HepG2 (cell line): ENCODE measurements around the gene PSORS1C1. TPM values are rescaled to one million over a fixed set of nuclear protein-coding genes. Genes with fewer than 3 reads are reported as not detected.

ENCODE experiments used
- FOSL2 ChIP-seq: sonication (generic); formaldehyde crosslinking; IDR thresholded peaks from 2 replicates; pipeline ENCODE4 v1.4.0; 2020; ENCODE audit warnings: missing genetic modification reagents
- NRL ChIP-seq: sonication (generic); formaldehyde crosslinking; IDR thresholded peaks from 2 replicates; pipeline ENCODE4 v1.5.0; 2020; ENCODE audit warnings: missing genetic modification reagents, mild to moderate bottlenecking, moderate library complexity, borderline replicate concordance
- PHB2 ChIP-seq: fragments of 450-650 bp; IDR thresholded peaks from 2 replicates; pipeline ENCODE4 v1.6.1; 2018; ENCODE audit not compliant: partially characterized antibody
- XBP1 ChIP-seq: sonication (generic); formaldehyde crosslinking; IDR thresholded peaks from 2 replicates; pipeline ENCODE4 v1.5.0; 2020; ENCODE audit warnings: missing genetic modification reagents
- ZMYM4 ChIP-seq: sonication (generic); formaldehyde crosslinking; IDR thresholded peaks from 2 replicates; pipeline ENCODE4 v1.8.1; 2023; ENCODE audit warnings: mild to moderate bottlenecking, missing genetic modification reagents
- ZNF547 ChIP-seq: sonication (generic); formaldehyde crosslinking; IDR thresholded peaks from 2 replicates; pipeline ENCODE4 v1.5.1; 2020; ENCODE audit warnings: mild to moderate bottlenecking, missing genetic modification reagents
- ZNF75D ChIP-seq: sonication (generic); formaldehyde crosslinking; IDR thresholded peaks from 2 replicates; pipeline ENCODE4 v1.8.1; 2023; ENCODE audit warnings: missing genetic modification reagents, mild to moderate bottlenecking, borderline replicate concordance
- polyA plus RNA-seq, 8 experiments: library from polyadenylated mRNA; depleted of rRNA in 3 of 8; stranded (reverse) in 7 of 8; unstranded in 1 of 8; fragments of >200 nt; fragmentation: Illumina TruSeq in 4 of 8; extraction: Trizol in 4 of 8; gene quantifications; 2 replicates each; pipeline versions ENCODE4 v1.2.1 to v1.2.3, GENCODE V29; 2011 to 2016; ENCODE audit warnings: low read depth in 4 of 8, missing spikeins in 1 of 8, mixed read lengths in 1 of 8; ENCODE audit not compliant: insufficient read depth in 1 of 8
- total RNA-seq, 5 experiments: library from RNA; depleted of rRNA; stranded (reverse); fragments of >200 nt; fragmentation: Illumina TruSeq; extraction: Trizol; gene quantifications; 2 replicates each; pipeline ENCODE4 v1.2.3, GENCODE V29; 2016; ENCODE audit warnings: low read depth in 1 of 5
- TF ChIP-seq, protein P1 (sequence below): sonication (generic); formaldehyde crosslinking; IDR thresholded peaks from 2 replicates; pipeline ENCODE4 v1.5.0; 2020; ENCODE audit warnings: missing genetic modification reagents
- TF ChIP-seq, protein P2 (sequence below): sonication (generic); formaldehyde crosslinking; IDR thresholded peaks from 2 replicates; pipeline ENCODE4 v1.5.0; 2020; ENCODE audit warnings: missing genetic modification reagents, mild to moderate bottlenecking, borderline replicate concordance
- TF ChIP-seq, protein P3 (sequence below): sonication (generic); formaldehyde crosslinking; IDR thresholded peaks from 2 replicates; pipeline ENCODE4 v1.5.1; 2020; ENCODE audit warnings: mild to moderate bottlenecking, missing genetic modification reagents, moderate library complexity
- TF ChIP-seq, protein P4 (sequence below): sonication (generic); formaldehyde crosslinking; IDR thresholded peaks from 2 replicates; pipeline ENCODE4 v1.4.0; 2020; ENCODE audit warnings: missing genetic modification reagents, mild to moderate bottlenecking, borderline replicate concordance
- TF ChIP-seq, protein P5 (sequence below): IDR thresholded peaks from 2 replicates; pipeline ENCODE4 v1.6.1; 2012; ENCODE audit warnings: low read depth, low read length, improper control_type of control experiment
- TF ChIP-seq, protein P6 (sequence below), 2 experiments: sonication (generic) in 1 of 2; formaldehyde crosslinking in 1 of 2; IDR thresholded peaks; 2 replicates each; pipeline versions ENCODE4 v1.5.1 to v1.6.1; 2011 to 2020; ENCODE audit warnings: borderline replicate concordance in 1 of 2, low read depth in 1 of 2, low read length in 1 of 2, mild to moderate bottlenecking in 1 of 2, missing genetic modification reagents in 1 of 2, moderate library complexity in 1 of 2

PSORS1C1 gene
- total and polyA plus RNA-seq, 2 of the 13 experiments (the other 11 are each of a cell fraction or from before 2014, with no cell fraction given) = 0.01 to 0.02 TPM

DNA sequence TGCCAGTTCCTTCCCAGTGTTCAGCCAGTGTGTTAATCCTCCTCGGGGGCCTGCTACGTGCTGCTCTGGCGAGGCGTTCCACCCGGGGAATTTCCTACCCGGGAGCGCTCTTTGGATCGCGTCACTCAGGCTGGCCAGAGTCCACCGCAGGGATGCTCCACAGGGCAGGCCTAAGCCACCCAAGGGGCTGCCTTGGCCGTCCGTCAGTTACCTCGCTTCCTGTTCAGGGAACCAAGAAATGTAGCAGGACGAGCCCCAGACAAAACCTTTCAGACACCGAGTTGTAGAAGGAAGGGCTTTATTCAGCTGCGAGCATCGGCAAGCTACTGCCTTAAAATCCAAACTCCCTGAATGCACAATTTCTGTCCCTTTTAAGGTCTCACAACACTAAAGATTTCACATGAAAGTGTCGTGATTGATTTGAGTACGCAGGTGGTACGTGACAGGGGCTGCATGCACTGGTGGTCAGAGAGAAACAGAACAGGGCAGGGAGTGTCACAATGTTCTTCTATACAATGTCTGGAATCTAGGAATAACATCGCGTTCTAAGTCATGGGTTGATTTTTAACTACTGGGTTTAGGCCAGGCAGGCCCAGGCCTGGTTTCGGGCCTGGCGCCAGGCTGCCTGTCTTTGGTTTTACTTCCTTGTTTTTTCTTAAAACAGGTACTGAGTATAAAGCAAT is 71.6 kb downstream of the PSORS1C1 start (continued):
- TF ChIP-seq, protein P1, sequence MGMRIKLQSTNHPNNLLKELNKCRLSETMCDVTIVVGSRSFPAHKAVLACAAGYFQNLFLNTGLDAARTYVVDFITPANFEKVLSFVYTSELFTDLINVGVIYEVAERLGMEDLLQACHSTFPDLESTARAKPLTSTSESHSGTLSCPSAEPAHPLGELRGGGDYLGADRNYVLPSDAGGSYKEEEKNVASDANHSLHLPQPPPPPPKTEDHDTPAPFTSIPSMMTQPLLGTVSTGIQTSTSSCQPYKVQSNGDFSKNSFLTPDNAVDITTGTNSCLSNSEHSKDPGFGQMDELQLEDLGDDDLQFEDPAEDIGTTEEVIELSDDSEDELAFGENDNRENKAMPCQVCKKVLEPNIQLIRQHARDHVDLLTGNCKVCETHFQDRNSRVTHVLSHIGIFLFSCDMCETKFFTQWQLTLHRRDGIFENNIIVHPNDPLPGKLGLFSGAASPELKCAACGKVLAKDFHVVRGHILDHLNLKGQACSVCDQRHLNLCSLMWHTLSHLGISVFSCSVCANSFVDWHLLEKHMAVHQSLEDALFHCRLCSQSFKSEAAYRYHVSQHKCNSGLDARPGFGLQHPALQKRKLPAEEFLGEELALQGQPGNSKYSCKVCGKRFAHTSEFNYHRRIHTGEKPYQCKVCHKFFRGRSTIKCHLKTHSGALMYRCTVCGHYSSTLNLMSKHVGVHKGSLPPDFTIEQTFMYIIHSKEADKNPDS = peak; percentile 84; the same call in 1 of the 2 replicates
- no peak for TF ChIP-seq PHB2
- TF ChIP-seq NRL = peak; percentile 87
- TF ChIP-seq, protein P2, sequence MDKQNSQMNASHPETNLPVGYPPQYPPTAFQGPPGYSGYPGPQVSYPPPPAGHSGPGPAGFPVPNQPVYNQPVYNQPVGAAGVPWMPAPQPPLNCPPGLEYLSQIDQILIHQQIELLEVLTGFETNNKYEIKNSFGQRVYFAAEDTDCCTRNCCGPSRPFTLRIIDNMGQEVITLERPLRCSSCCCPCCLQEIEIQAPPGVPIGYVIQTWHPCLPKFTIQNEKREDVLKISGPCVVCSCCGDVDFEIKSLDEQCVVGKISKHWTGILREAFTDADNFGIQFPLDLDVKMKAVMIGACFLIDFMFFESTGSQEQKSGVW (CRISPR knock-in tag) = no peak
- TF ChIP-seq, protein P3, sequence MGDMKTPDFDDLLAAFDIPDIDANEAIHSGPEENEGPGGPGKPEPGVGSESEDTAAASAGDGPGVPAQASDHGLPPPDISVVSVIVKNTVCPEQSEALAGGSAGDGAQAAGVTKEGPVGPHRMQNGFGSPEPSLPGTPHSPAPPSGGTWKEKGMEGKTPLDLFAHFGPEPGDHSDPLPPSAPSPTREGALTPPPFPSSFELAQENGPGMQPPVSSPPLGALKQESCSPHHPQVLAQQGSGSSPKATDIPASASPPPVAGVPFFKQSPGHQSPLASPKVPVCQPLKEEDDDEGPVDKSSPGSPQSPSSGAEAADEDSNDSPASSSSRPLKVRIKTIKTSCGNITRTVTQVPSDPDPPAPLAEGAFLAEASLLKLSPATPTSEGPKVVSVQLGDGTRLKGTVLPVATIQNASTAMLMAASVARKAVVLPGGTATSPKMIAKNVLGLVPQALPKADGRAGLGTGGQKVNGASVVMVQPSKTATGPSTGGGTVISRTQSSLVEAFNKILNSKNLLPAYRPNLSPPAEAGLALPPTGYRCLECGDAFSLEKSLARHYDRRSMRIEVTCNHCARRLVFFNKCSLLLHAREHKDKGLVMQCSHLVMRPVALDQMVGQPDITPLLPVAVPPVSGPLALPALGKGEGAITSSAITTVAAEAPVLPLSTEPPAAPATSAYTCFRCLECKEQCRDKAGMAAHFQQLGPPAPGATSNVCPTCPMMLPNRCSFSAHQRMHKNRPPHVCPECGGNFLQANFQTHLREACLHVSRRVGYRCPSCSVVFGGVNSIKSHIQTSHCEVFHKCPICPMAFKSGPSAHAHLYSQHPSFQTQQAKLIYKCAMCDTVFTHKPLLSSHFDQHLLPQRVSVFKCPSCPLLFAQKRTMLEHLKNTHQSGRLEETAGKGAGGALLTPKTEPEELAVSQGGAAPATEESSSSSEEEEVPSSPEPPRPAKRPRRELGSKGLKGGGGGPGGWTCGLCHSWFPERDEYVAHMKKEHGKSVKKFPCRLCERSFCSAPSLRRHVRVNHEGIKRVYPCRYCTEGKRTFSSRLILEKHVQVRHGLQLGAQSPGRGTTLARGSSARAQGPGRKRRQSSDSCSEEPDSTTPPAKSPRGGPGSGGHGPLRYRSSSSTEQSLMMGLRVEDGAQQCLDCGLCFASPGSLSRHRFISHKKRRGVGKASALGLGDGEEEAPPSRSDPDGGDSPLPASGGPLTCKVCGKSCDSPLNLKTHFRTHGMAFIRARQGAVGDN = peak; percentile 99
- 0 out of 2 replicates have a peak, but pooled peaks have one; percentile 69 for TF ChIP-seq ZNF547 (CRISPR knock-in tag)
- peak; percentile 68 for TF ChIP-seq ZMYM4
- TF ChIP-seq, protein P4, sequence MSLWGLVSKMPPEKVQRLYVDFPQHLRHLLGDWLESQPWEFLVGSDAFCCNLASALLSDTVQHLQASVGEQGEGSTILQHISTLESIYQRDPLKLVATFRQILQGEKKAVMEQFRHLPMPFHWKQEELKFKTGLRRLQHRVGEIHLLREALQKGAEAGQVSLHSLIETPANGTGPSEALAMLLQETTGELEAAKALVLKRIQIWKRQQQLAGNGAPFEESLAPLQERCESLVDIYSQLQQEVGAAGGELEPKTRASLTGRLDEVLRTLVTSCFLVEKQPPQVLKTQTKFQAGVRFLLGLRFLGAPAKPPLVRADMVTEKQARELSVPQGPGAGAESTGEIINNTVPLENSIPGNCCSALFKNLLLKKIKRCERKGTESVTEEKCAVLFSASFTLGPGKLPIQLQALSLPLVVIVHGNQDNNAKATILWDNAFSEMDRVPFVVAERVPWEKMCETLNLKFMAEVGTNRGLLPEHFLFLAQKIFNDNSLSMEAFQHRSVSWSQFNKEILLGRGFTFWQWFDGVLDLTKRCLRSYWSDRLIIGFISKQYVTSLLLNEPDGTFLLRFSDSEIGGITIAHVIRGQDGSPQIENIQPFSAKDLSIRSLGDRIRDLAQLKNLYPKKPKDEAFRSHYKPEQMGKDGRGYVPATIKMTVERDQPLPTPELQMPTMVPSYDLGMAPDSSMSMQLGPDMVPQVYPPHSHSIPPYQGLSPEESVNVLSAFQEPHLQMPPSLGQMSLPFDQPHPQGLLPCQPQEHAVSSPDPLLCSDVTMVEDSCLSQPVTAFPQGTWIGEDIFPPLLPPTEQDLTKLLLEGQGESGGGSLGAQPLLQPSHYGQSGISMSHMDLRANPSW (CRISPR knock-in tag) = no peak
- no peak for TF ChIP-seq FOSL2
- TF ChIP-seq, protein P5, sequence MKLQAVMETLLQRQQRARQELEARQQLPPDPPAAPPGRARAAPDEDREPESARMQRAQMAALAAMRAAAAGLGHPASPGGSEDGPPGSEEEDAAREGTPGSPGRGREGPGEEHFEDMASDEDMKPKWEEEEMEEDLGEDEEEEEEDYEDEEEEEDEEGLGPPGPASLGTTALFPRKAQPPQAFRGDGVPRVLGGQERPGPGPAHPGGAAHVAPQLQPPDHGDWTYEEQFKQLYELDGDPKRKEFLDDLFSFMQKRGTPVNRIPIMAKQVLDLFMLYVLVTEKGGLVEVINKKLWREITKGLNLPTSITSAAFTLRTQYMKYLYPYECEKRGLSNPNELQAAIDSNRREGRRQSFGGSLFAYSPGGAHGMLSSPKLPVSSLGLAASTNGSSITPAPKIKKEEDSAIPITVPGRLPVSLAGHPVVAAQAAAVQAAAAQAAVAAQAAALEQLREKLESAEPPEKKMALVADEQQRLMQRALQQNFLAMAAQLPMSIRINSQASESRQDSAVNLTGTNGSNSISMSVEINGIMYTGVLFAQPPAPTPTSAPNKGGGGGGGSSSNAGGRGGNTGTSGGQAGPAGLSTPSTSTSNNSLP = no peak
- TF ChIP-seq XBP1 (CRISPR knock-in tag) = no peak
- TF ChIP-seq, protein P6, sequence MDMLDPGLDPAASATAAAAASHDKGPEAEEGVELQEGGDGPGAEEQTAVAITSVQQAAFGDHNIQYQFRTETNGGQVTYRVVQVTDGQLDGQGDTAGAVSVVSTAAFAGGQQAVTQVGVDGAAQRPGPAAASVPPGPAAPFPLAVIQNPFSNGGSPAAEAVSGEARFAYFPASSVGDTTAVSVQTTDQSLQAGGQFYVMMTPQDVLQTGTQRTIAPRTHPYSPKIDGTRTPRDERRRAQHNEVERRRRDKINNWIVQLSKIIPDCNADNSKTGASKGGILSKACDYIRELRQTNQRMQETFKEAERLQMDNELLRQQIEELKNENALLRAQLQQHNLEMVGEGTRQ (IDR thresholded peaks at IDR 0.05; ENCODE audit: low read depth, low read length) = no peak
- TF ChIP-seq, protein P6 (CRISPR knock-in tag; IDR thresholded peaks at IDR 0.05; ENCODE audit: borderline replicate concordance) = no peak
- no peak for TF ChIP-seq ZNF75D (CRISPR knock-in tag)
